Measurements from ENCODE around the gene DBN1.

DNA sequence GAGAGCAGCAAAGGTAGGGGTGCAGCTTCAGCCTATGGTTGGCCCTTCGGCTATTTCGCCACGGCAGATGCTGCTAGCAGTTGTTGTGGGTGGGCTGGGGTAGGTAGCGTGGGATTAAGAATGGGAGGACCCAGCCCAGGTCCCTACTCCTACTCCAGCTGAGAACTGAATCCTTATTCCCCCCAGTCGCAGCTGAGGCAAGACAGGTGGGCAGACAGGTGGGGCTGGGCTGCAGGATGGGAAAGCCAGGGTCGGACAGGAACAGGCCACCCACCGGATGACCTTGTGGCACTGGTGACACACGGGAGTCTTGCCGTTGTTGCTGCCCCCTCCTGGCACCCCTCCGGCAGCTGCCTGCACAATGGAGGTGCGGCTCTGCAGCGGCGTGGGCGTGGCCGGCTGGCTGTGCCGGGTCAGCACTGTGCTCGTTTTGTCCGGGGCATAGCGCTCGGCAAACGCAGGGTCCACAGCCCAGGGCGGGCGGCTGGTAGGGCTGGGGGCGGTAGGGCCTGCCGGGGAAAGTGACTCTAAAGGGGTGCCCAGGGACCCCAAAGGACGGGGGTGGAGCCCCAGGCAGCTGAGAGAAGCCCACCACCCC is 15.8 kb upstream of the DBN1 start:
- TF ChIP-seq, protein P1, sequence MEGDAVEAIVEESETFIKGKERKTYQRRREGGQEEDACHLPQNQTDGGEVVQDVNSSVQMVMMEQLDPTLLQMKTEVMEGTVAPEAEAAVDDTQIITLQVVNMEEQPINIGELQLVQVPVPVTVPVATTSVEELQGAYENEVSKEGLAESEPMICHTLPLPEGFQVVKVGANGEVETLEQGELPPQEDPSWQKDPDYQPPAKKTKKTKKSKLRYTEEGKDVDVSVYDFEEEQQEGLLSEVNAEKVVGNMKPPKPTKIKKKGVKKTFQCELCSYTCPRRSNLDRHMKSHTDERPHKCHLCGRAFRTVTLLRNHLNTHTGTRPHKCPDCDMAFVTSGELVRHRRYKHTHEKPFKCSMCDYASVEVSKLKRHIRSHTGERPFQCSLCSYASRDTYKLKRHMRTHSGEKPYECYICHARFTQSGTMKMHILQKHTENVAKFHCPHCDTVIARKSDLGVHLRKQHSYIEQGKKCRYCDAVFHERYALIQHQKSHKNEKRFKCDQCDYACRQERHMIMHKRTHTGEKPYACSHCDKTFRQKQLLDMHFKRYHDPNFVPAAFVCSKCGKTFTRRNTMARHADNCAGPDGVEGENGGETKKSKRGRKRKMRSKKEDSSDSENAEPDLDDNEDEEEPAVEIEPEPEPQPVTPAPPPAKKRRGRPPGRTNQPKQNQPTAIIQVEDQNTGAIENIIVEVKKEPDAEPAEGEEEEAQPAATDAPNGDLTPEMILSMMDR (IDR thresholded peaks at IDR 0.05), result peak; percentile 7; the same call in 1 of the 2 replicates
- TF ChIP-seq, protein P2, sequence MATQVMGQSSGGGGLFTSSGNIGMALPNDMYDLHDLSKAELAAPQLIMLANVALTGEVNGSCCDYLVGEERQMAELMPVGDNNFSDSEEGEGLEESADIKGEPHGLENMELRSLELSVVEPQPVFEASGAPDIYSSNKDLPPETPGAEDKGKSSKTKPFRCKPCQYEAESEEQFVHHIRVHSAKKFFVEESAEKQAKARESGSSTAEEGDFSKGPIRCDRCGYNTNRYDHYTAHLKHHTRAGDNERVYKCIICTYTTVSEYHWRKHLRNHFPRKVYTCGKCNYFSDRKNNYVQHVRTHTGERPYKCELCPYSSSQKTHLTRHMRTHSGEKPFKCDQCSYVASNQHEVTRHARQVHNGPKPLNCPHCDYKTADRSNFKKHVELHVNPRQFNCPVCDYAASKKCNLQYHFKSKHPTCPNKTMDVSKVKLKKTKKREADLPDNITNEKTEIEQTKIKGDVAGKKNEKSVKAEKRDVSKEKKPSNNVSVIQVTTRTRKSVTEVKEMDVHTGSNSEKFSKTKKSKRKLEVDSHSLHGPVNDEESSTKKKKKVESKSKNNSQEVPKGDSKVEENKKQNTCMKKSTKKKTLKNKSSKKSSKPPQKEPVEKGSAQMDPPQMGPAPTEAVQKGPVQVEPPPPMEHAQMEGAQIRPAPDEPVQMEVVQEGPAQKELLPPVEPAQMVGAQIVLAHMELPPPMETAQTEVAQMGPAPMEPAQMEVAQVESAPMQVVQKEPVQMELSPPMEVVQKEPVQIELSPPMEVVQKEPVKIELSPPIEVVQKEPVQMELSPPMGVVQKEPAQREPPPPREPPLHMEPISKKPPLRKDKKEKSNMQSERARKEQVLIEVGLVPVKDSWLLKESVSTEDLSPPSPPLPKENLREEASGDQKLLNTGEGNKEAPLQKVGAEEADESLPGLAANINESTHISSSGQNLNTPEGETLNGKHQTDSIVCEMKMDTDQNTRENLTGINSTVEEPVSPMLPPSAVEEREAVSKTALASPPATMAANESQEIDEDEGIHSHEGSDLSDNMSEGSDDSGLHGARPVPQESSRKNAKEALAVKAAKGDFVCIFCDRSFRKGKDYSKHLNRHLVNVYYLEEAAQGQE (IDR thresholded peaks at IDR 0.05; ENCODE audit: low read depth, low read length), result no peak
- TF ChIP-seq CHD2 (IDR thresholded peaks at IDR 0.05; ENCODE audit: low read length, partially characterized antibody) (no peak), GATA2 (CRISPR knock-in tag; IDR thresholded peaks at IDR 0.05) (no peak), TCF12 (IDR thresholded peaks at IDR 0.05) (no peak), FOXM1 (IDR thresholded peaks at IDR 0.05; ENCODE audit: low read depth) (no peak), TAF1 (IDR thresholded peaks at IDR 0.05; ENCODE audit: borderline replicate concordance, low read depth, low read length) (no peak), POLR2AphosphoS5 (IDR thresholded peaks at IDR 0.05; ENCODE audit: low read depth, low read length) (no peak), RXRA (IDR thresholded peaks at IDR 0.05; ENCODE audit: borderline replicate concordance, low read depth) (no peak), MEF2A (IDR thresholded peaks at IDR 0.05; ENCODE audit: borderline replicate concordance, low read depth) (no peak)
- TF ChIP-seq, protein P3, sequence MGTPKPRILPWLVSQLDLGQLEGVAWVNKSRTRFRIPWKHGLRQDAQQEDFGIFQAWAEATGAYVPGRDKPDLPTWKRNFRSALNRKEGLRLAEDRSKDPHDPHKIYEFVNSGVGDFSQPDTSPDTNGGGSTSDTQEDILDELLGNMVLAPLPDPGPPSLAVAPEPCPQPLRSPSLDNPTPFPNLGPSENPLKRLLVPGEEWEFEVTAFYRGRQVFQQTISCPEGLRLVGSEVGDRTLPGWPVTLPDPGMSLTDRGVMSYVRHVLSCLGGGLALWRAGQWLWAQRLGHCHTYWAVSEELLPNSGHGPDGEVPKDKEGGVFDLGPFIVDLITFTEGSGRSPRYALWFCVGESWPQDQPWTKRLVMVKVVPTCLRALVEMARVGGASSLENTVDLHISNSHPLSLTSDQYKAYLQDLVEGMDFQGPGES (IDR thresholded peaks at IDR 0.05; ENCODE audit: low read depth, low read length), result no peak

All from SK-N-SH (cell line).